ENCODE data around the gene ADAMTSL2. TPM values are rescaled to one million over a fixed set of nuclear protein-coding genes. Genes with fewer than 3 reads are reported as not detected.
A peak's percentile ranks its signal among the peaks of the same experiment; 100 is the strongest.

The ADAMTSL2 gene
- polyA plus RNA-seq, 6 donors from 2014 or later, result not detected

DNA sequence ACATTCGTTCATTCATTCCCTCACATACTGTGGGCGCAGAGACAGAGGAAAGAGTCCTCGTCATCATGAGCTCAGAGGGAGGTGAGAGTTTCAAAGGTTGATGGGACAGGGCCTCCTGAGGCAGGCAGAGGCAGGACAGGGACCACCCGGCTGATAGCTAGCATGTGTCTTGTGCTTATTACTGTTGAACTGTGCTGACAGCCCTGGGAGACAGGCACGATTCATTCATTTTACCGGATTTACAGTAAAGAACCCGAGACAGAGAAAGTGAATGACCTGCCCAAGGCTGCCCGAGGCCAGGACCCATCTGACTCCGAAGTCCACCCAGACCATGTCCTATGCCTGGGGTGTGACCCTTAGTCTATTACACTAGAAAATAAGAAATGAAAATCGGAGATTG is 79.6 kb downstream of the ADAMTSL2 start:
- H3K4me3 Mint-ChIP-seq, result no peak overlapping the region
- no peak for ATAC-seq (ENCODE audit: low read depth in 2 of 2)
- no peaks in the 10 kb centered on the region for H3K36me3 Mint-ChIP-seq

DNA sequence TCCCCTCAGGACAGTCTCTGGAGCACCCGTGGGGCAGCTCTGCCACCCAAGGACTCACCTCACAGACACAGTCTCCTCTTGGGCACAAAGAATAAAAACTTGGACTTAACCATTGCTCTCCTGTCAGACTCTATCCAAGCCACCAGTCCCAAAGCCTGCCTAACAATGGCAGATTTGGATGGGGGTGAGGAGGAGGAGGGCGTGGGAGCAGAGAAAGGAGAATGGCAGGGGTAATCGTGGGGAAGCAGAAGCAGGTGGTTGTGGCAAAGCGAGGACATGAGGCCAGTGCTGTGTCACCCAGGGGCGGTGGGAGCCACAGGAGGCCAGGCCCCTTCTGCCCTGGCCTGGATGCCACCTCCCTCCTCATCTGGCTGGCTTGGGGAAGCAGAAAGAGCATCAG is 80.2 kb downstream of the ADAMTSL2 start:
- DNase-seq (no peak), ATAC-seq (ENCODE audit: low read depth in 2 of 2) (no peak)
- peaks cover 56 to 87% (median 82%) of the 10 kb centered on the region in 3 donors for H3K27me3 Mint-ChIP-seq
- H3K36me3 Mint-ChIP-seq, result no peaks in the 10 kb centered on the region
- no peak overlapping the region for H3K4me3 Mint-ChIP-seq
- H3K4me1 Mint-ChIP-seq, result peaks cover 2 to 6% (median 2%) of the 10 kb centered on the region in 3 donors
- no peaks in the 10 kb centered on the region for H3K9me3 Mint-ChIP-seq
- H3K27ac Mint-ChIP-seq, result peak overlapping the region in 1 of 6 donors; percentile 39

More for the DNA sequence above, 79.6 kb downstream of the ADAMTSL2 start:
- no peak overlapping the region for H3K27ac Mint-ChIP-seq
- peaks cover 57 to 89% (median 84%) of the 10 kb centered on the region in 3 donors for H3K27me3 Mint-ChIP-seq
- no peak for DNase-seq
- no peaks in the 10 kb centered on the region for H3K9me3 Mint-ChIP-seq
- H3K4me1 Mint-ChIP-seq, result peaks cover 0 to 6% (median 0%) of the 10 kb centered on the region in 3 donors

DNA sequence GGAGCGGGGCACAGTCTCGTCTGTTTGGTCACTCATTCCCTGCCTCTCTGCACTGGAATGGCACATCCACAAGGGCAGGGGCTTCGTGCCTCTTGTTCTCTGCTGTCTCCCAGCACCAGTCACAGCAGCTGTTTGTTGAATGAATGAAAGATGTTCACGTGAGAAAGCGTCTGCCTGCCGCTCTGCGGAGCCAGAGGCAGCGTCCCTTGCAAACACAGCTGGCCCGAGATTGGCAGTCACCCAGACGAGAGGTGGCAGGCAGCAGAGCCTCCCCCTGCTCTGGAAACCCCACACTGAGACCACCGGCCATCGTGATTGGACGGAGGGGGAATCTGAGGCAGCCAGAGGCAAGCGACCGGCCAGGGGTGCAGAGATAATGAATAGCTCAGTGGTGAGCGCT is 80.7 kb downstream of the ADAMTSL2 start:
- H3K36me3 Mint-ChIP-seq, result no peaks in the 10 kb centered on the region
- H3K4me1 Mint-ChIP-seq, result peaks cover 7 to 10% (median 7%) of the 10 kb centered on the region in 3 donors
- peaks cover 56 to 81% (median 77%) of the 10 kb centered on the region in 3 donors for H3K27me3 Mint-ChIP-seq
- DNase-seq, result no peak
- H3K4me3 Mint-ChIP-seq, result no peak overlapping the region
- no peak for ATAC-seq (ENCODE audit: low read depth in 2 of 2)
- H3K9me3 Mint-ChIP-seq, result no peaks in the 10 kb centered on the region
- H3K27ac Mint-ChIP-seq, result no peak overlapping the region

GRCh38 chr9:133615606-133616188 is 81.2 kb downstream of the ADAMTSL2 start:
- H3K9me3 Mint-ChIP-seq, result no peaks in the 10 kb centered on the region
- ATAC-seq (ENCODE audit: low read depth in 2 of 2) (no peak), DNase-seq (no peak)
- H3K36me3 Mint-ChIP-seq, result no peaks in the 10 kb centered on the region
- H3K4me1 Mint-ChIP-seq, result peaks cover 7 to 10% (median 7%) of the 10 kb centered on the region in 3 donors
- no peak overlapping the region for H3K4me3 Mint-ChIP-seq
- H3K27me3 Mint-ChIP-seq, result peaks cover 51 to 76% (median 72%) of the 10 kb centered on the region in 3 donors
- H3K27ac Mint-ChIP-seq, result no peak overlapping the region

DNA sequence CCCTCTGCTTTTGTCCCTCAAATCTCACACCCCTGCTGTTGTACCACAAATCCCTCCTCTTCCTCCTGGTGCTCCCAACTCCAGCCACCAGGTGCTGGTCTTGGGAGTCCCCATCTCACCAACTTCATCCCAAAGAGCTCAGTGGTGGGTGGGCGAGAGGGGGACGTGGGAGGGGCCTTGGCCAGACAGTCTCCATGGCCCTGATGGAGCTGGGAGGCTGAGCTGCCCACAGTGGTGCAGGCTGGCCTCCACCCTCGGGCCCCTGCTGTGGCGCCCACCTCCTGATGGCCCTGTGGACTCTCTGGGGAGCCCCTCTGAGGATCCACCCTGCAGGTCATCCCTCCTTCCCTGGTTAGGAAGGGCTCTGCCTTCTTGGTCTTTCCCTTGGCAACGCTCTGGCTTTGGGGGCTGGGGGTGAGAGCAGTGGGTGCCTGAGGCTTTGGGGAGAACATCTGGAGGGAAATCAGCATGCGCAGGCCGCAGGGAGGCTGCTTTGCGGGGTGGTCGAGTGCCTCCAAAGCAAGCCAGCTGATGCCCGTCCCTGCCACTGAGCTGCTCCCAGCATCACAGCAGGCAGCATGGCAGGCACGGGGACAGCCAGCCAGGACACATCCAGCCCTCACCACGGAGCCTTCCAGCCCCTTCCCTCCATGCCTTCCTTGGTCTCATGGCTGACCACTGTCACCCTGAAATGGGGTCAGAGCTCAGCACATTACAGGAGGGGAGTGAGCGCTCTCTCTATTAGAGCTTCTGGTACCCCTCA is 82.3 kb downstream of the ADAMTSL2 start:
- peaks cover 0 to under 1% of the 10 kb centered on the region in 2 donors for H3K36me3 Mint-ChIP-seq
- no peak for DNase-seq
- no peak overlapping the region for H3K4me3 Mint-ChIP-seq
- H3K9me3 Mint-ChIP-seq, result no peaks in the 10 kb centered on the region
- H3K4me1 Mint-ChIP-seq, result peaks cover 7 to 18% (median 7%) of the 10 kb centered on the region in 3 donors
- no peak overlapping the region for H3K27ac Mint-ChIP-seq
- no peak for ATAC-seq (ENCODE audit: low read depth in 2 of 2)
- H3K27me3 Mint-ChIP-seq, result peaks cover 41 to 69% (median 64%) of the 10 kb centered on the region in 3 donors

DNA sequence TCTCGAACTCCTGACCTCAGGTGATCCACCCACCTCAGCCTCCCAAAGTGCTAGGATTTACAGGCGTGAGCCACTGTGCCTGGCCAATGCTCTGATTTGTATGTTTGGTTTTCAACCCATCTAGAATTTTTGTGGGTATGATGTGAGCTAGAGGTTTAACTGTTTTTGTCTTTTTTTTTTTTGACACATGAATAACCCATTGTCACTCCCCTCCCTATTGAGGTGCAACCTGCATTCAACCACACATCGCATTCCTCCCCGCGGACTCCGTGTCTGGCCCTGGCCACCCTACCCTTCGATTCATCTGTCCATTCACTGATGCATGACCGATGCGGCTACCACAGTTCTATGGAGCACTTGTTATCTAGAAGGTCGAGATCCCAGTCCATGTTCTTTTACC is 84.2 kb downstream of the ADAMTSL2 start:
- no peak for DNase-seq
- H3K4me1 Mint-ChIP-seq, result peaks cover 7 to 20% (median 11%) of the 10 kb centered on the region in 3 donors
- H3K27me3 Mint-ChIP-seq, result peaks cover 34 to 73% (median 65%) of the 10 kb centered on the region in 3 donors
- H3K4me3 Mint-ChIP-seq, result no peak overlapping the region
- peaks cover 0 to 8% of the 10 kb centered on the region in 2 donors for H3K36me3 Mint-ChIP-seq
- no peak for ATAC-seq (ENCODE audit: low read depth in 2 of 2)
- H3K9me3 Mint-ChIP-seq, result no peaks in the 10 kb centered on the region
- H3K27ac Mint-ChIP-seq, result peak overlapping the region in 1 of 6 donors; percentile 78

- H3K9me3 Mint-ChIP-seq, result peaks cover 2 to 9% (median 4%) of the 10 kb centered on the region in 7 donors
- H3K27ac Mint-ChIP-seq, result no peak overlapping the region
- H3K4me3 Mint-ChIP-seq, result peak overlapping the region in 2 of 8 donors; percentile 8 to 13
- DNase-seq (peak; percentile 18), ATAC-seq (ENCODE audit: low read depth in 2 of 2) (peak; percentile 80 to 82)
- peaks cover 0 to 16% of the 10 kb centered on the region in 2 donors for H3K36me3 Mint-ChIP-seq
- H3K27me3 Mint-ChIP-seq, result peaks cover 24 to 73% (median 67%) of the 10 kb centered on the region in 3 donors
- H3K4me1 Mint-ChIP-seq, result peaks cover 7 to 20% (median 11%) of the 10 kb centered on the region in 3 donors
Observed at GRCh38 chr9:133619791-133620190, 85.3 kb downstream of the ADAMTSL2 start.

GRCh38 chr9:133621725-133622267 is 87.3 kb downstream of the ADAMTSL2 start:
- Mint-ChIP-seq H3K4me1 (peaks cover 7 to 20% (median 11%) of the 10 kb centered on the region in 3 donors), H3K27me3 (peaks cover 34 to 69% (median 68%) of the 10 kb centered on the region in 3 donors), H3K27ac (peak overlapping the region in 1 of 6 donors; percentile 75), H3K36me3 (peaks cover 10 to 32% of the 10 kb centered on the region in 2 donors), H3K4me3 (no peak overlapping the region), H3K9me3 (peaks cover 12 to 29% (median 20%) of the 10 kb centered on the region in 7 donors)
- DNase-seq (no peak), ATAC-seq (ENCODE audit: low read depth in 2 of 2) (no peak)

DNA sequence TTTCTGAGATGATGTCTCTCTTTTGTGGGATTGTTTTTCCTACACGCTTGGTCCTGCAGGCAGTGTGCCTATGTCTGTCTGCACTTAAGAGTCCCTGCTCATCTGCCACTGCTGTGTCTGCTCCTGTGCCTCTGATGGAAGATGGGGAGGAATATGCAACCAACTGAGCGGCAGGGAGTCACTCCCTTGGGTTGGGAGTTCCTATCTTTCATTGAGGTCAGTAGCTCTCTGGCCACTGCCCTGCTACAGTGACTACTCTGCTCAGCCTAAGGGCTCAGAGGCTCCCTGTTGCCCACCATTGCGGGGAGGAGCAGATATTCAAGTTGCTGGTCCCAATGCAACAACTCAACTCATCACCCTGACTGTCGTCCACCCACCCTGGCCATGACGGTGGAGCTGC is 88.1 kb downstream of the ADAMTSL2 start:
- Mint-ChIP-seq H3K9me3 (peaks cover 14 to 37% (median 26%) of the 10 kb centered on the region in 7 donors), H3K27ac (no peak overlapping the region), H3K4me3 (no peak overlapping the region), H3K4me1 (peaks cover 7 to 20% (median 11%) of the 10 kb centered on the region in 3 donors), H3K36me3 (peaks cover 12 to 38% of the 10 kb centered on the region in 2 donors), H3K27me3 (peaks cover 35 to 66% (median 66%) of the 10 kb centered on the region in 3 donors)
- DNase-seq (no peak), ATAC-seq (ENCODE audit: low read depth in 2 of 2) (no peak)

Other genes starting within 250 kb of the ADAMTSL2 start
- 10 to 100 TPM in 1 of 6 donors, 1 to 10 TPM in 4, under 1 TPM in 1; 0.09 to 13.0 (median 6.8) TPM for gene SURF6, start 198.5 kb upstream of the ADAMTSL2 start, polyA plus RNA-seq (ENCODE audit: low read depth in 6 of 6)
- 10 to 100 TPM; 14.9 to 36.8 (median 20.2) TPM for gene MED22, start 186.6 kb upstream of the ADAMTSL2 start, polyA plus RNA-seq (ENCODE audit: low read depth in 6 of 6)
- 1,000 to 10,000 TPM in 5 of 6 donors, 100 to 1,000 TPM in 1; 715 to 1,392 (median 1,075) TPM for gene RPL7A, start 186.5 kb upstream of the ADAMTSL2 start, polyA plus RNA-seq (ENCODE audit: low read depth in 6 of 6)
- gene SURF1, start 178.2 kb upstream of the ADAMTSL2 start, polyA plus RNA-seq (ENCODE audit: low read depth in 6 of 6), result 100 to 1,000 TPM in 1 of 6 donors, 10 to 100 TPM in 5; 77.6 to 142 (median 94.1) TPM
- 10 to 100 TPM; 21.6 to 40.5 (median 28.1) TPM for gene SURF2, start 178.2 kb upstream of the ADAMTSL2 start, polyA plus RNA-seq (ENCODE audit: low read depth in 6 of 6)
- gene SURF4, start 158.6 kb upstream of the ADAMTSL2 start, polyA plus RNA-seq (ENCODE audit: low read depth in 6 of 6), result 10 to 100 TPM; 76.2 to 99.5 (median 82.9) TPM
- under 1 TPM in 2 of 6 donors, not detected in 4; 0.18 to 0.61 TPM for gene STKLD1, start 158.3 kb upstream of the ADAMTSL2 start, polyA plus RNA-seq (ENCODE audit: low read depth in 6 of 6)
- gene REXO4, start 116.7 kb upstream of the ADAMTSL2 start, polyA plus RNA-seq (ENCODE audit: low read depth in 6 of 6), result 10 to 100 TPM in 5 of 6 donors, 1 to 10 TPM in 1; 4.3 to 27.7 (median 15.1) TPM
- under 1 TPM in 2 of 6 donors, not detected in 4; 0.23 to 0.25 TPM for gene ADAMTS13, start 112.3 kb upstream of the ADAMTSL2 start, polyA plus RNA-seq (ENCODE audit: low read depth in 6 of 6)
- 10 to 100 TPM; 14.7 to 23.5 (median 18.7) TPM for gene CACFD1, start 74.7 kb upstream of the ADAMTSL2 start, polyA plus RNA-seq (ENCODE audit: low read depth in 6 of 6)
- gene SLC2A6, start 55.6 kb upstream of the ADAMTSL2 start, polyA plus RNA-seq (ENCODE audit: low read depth in 6 of 6), result 10 to 100 TPM; 25.6 to 49.3 (median 31.0) TPM
- not detected for gene MYMK, start 9.7 kb upstream of the ADAMTSL2 start, polyA plus RNA-seq (ENCODE audit: low read depth in 6 of 6)
- gene FAM163B, start 74.7 kb downstream of the ADAMTSL2 start, polyA plus RNA-seq (ENCODE audit: low read depth in 6 of 6), result not detected
- not detected for gene DBH, start 101.7 kb downstream of the ADAMTSL2 start, polyA plus RNA-seq (ENCODE audit: low read depth in 6 of 6)
- gene SARDH, start 203.6 kb downstream of the ADAMTSL2 start, polyA plus RNA-seq (ENCODE audit: low read depth in 6 of 6), result under 1 TPM in 1 of 6 donors, not detected in 5; 0.21 TPM

Measured in naive B cell (primary cell).